DND-41 (cell line): ENCODE data around the gene MAU2.

Experiments used
- EZH2 ChIP-seq: IDR thresholded peaks from 3 replicates; pipeline ENCODE4 v1.6.1; 2012; ENCODE audit warnings: borderline replicate concordance, low read depth, mild to moderate bottlenecking, moderate library complexity, low read length, inconsistent platforms; ENCODE audit not compliant: severe bottlenecking
- TF ChIP-seq, protein P1 (sequence below): IDR thresholded peaks from 2 replicates; pipeline ENCODE4 v1.5.1; 2012; ENCODE audit warnings: borderline replicate concordance, low read length, moderate library complexity, mild to moderate bottlenecking; ENCODE audit not compliant: poor library complexity, severe bottlenecking; ENCODE audit errors: extremely low read depth

DNA sequence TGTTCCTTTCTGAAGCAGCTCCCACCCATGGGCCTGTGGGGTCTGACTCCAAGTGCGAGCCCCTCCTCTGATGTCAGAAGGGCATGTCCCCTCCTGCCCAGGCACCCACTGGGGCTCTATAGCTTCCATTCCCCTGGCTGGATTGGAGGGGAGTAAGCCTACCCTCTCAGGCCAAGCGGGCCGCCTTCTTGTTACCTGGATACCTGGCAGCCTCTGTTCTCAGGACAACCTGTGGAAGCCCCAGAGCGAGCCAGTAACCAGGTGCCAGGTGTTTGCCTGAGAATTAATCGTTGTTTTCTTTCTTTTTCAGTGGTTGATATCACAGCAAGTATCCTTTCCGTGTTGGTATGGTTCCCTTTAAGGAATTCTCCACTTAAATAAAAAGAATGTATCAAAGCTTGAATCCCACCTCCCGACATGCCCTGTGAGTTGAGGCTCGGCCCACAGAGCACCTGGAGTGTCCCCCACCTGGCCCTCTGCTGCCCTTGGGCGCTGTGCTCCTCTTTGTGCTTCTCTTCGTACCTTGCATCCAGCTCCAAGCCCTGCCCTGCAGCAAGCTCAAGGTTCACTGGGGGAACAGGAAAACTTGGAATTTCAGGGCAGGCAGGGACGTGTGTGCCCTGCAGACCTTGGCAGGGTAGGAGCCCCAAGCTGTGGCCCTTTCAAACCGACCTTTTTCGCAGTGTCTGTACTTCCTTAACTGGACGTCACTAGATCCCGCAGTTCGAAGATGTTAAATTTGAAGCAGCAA lies 15.0 kb downstream of the MAU2 start:
- TF ChIP-seq, protein P1, sequence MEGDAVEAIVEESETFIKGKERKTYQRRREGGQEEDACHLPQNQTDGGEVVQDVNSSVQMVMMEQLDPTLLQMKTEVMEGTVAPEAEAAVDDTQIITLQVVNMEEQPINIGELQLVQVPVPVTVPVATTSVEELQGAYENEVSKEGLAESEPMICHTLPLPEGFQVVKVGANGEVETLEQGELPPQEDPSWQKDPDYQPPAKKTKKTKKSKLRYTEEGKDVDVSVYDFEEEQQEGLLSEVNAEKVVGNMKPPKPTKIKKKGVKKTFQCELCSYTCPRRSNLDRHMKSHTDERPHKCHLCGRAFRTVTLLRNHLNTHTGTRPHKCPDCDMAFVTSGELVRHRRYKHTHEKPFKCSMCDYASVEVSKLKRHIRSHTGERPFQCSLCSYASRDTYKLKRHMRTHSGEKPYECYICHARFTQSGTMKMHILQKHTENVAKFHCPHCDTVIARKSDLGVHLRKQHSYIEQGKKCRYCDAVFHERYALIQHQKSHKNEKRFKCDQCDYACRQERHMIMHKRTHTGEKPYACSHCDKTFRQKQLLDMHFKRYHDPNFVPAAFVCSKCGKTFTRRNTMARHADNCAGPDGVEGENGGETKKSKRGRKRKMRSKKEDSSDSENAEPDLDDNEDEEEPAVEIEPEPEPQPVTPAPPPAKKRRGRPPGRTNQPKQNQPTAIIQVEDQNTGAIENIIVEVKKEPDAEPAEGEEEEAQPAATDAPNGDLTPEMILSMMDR: no peak
- no peak for TF ChIP-seq EZH2
